ENCODE results near the gene SLC48A1.

SLC48A1 gene

GRCh38 chr12:47778881-47779280, 5.8 kb downstream of the SLC48A1 start:
- DNase-seq: no peak

- DNase-seq: peak; percentile 93
These were observed 6.4 kb downstream of the SLC48A1 start for GRCh38 chr12:47779301-47779942.

GRCh38 chr12:47779943-47780504, 7.0 kb downstream of the SLC48A1 start:
- DNase-seq: no peak

DNA sequence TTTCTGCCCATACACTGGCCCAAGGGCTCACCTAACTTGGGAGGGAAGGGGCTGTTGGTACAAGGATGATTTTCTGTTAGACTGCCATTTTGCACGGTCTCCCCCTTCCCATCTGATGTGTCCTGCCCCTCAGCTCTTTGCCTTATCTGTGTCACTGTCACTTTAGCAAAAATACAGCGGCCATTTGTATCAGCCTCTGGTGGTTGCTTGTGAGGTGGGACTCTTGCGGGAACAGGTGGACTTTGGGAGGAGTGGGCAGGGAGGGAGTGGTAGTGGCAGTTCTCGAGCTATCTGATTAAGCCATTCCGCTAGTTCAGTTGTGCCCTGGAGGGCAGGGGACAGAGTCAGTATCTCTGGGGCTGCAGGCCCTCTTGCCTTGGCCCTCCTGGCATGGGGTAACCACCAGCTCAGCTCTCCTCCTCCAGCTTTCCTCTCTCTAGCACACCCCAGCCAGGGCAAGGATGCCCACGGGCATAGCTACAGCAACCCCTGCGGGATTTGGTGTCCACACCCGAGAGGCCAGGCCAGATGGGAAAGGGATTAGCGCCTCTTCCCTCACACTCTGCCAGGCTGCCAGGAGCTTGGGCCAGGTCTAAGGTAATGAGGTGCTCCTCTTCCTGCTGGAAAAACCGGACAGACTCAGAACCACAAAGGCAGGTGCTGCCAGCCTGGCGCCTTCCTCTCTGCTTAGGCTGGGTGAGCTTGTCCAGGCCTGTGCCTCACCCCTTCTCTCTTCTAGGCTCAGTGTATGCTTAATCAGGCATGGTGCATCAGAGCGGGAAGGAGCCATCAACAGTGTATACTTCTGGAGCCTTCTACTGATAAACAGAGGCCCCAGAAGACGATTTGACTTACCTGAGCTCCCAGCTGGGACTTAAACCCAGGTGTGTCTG, 8.7 kb downstream of the SLC48A1 start:
- DNase-seq: no peak

DNA sequence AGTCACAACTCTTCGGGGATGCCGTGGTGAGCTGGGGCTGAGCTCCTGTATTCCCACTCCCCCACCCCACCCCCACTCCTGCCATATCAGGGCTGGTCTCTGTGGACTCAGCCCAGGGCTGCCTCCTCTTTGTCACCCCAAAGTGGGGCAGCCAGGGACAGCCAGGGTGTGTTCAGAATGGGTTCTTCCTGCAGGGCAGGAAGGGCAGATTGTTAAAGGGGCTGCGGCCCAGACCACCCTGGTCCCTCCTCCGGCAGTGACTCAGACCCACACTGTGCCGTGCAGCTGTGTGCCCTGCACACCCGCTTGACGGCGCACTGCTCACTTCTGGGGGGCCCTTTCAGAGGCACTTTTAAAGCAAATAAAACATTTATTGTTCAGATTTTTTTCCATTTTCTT, 9.3 kb downstream of the SLC48A1 start:
- no peak for DNase-seq

GRCh38 chr12:47783024-47783755, 10.2 kb downstream of the SLC48A1 start:
- DNase-seq: no peak

GRCh38 chr12:47783821-47784819, 11.1 kb downstream of the SLC48A1 start:
- DNase-seq: no peak

DNA sequence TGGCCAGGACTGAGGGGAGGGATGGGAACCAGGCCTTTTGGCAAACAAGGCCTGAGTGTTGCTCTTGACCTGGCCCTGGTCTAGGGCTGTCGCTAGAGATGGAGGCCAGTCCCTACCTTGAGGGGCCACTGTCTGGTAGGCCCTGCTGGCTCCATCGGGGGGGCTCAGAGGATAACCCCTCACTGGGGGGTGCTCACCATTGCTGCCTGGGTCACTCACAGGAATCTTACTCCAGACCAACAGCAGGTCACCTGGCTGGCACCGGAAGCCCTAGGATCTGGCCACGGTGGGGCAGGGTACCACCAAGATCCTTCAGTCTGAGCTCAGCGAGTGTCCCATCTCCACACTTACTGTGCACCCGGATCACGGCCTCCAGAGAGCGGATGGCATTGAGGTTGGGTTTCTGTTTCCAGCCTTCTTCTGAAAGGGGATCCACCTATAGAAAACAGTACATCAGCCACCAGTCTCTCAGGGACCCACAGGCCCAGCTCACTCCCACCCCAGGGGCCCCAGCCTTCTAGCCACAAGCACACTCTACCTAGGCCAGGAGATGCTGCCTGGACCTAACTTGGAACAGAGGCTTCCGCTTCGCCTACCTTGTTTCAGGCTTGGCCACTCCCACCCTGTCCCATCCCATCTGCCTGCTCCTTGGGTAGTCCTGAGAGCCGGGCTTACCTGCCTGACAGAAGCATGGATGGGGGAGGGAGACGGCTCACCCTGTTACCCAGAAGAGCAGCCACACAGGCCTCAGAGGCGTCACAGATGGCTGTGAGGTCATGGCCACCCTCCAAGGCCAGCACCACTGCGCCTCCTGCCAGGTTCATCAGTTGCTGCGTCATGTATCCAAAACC, 12.2 kb downstream of the SLC48A1 start:
- no peak for DNase-seq

DNA sequence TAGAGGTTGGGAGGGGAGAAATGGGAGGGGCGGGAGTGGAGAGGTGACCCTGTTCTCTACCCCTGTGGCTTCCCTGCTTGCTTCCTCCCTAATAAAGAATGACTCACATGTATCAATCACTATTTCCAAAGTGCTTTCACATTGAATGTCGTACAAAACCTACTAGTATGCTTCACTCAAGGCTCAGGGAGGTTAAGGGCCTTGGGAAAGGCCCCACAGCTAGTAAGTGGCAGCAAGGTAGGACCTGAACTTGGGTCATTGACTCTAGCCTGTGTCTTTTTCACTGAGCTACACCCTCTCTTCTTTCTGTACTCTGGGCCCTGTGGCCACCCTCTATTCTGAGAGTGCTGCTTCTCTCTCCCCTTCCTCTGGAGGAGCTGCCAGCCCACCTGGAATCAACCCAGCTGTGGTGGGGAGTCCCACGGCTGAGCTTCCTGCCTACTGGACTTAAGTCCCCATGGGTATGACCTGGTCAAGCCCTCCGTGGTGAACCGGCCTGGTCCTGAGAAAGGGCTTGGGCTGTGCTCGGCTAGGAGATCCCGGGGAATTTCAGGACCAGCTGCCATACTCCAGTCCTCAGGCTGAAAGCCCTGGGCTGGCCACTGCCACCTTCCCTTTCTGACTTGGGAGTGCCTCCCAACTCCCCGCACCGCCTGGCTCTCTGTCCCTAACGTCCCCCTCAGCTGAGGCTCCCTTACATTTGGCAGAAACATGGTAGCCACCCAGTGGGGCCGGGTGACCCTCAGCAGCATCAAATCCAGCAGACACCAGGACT, 13.0 kb downstream of the SLC48A1 start:
- DNase-seq: no peak

DNA sequence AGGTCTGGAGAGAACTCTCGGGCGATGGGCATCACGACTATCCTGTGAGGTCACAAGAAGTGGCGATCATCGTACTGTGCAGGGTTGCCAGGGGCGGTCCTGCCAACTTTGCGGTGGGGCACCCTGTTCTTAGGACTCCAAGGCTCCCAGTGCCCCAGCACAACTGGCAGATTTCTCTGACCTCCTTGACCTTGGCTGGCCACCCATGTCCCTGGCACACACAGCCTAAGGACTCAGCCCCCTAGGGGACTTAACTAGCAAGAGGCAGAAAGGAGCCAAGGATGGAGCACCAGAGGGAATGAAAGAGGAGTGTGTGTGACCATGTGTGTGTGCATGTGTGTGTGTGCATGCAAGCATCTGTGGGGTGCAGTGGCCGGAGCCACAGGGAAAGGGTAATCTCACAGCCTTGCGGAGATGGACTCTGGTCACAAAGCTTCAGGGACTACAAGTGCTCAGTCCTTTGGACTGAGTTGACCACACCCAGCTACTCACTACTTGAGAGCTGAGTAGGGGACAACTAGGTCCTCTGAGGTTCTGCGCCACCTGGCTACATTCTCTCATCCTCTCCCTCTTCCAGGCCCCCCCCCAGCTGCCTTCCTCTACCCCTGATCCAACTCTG, 13.7 kb downstream of the SLC48A1 start:
- no peak for DNase-seq

DNA sequence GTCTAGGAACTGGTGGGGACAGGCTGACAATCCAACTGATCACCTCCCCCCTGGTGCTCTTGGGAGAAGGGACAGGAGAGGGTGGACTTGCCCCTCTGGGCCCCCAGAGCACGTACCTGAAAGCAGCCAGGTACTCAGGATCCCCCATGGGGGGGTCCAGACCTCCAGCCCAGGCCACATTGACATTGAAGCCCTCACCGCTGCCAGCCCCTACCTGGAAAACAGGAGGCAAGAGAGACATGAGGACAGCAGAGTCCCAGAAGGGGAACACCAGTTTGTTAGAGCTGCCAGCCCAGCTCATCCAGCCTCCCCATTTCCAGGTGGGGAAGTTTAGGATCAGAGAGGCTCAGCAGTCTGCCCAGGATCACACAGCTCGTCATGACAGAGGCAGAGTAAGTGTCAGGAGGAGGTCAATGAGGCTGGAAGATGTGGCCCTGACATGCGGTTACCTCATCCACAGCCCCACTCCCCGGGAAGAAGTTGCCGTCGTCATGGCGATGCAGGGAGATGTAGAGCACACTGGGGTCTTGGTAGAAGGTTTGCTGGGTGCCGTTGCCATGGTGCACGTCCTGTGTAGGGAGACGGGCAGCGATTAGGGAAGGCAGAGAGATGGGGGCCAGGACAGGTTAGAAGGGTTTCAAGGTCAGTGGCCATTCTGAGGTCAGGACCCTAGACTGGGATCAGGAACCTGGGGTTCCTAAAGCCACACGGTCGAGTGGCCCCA, 14.7 kb downstream of the SLC48A1 start:
- DNase-seq: no peak

- DNase-seq: no peak
These were observed 16.1 kb downstream of the SLC48A1 start for GRCh38 chr12:47789141-47789540.

GRCh38 chr12:47789712-47790489, 16.9 kb downstream of the SLC48A1 start:
- no peak for DNase-seq

DNA sequence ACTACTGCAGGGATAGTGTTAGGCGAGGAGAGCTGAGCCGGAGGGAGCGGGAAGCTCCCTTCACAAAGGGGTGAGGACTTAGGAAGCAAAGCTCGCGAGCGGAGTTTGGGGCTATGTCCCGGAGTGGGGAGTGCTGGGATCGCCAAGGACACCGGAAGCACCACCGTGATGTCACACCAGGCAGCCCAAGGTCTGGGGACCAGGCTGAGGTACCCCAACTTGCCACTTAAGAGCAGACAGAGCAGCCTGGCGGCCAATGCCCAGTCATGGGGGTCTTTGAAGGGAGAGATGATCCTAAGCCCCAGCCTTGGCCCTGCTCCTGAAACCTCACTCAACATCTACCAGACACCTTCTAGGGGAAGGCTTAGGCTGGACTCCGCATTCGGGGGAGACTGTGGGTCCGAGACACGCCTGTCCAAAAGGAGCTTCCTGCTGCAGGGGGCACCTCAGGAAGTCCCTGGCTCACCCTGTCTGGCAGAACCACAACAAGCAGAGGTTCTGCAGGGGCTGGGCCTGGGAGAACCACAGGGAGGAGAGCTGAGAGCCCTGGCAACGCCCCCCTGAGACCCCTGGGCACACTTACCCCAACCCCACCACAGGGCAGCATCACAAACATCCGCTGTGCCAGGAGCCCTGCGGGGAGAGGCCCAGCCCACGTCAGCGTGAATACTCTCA, 17.8 kb downstream of the SLC48A1 start:
- DNase-seq: no peak

DNA sequence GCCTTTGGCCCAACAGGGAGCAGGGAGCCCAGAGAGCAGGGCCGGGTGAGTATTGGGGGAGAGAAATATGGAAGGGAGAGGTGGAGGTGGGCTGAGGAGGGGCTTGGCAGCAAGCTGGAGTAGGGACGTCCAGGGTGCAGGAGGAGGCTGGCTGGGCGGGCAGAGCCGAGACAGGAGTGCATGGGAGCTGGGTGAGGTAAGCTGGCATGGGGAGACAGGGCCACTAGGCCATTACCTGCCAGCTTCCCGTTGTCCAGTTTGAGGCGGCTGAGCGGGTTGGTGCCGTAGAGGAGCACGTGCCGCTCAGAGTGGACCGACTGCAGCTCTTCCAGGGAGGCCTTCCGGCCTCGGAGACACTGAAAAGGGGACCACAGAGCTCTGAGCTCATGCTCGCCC, 18.3 kb downstream of the SLC48A1 start:
- DNase-seq: no peak

DNA sequence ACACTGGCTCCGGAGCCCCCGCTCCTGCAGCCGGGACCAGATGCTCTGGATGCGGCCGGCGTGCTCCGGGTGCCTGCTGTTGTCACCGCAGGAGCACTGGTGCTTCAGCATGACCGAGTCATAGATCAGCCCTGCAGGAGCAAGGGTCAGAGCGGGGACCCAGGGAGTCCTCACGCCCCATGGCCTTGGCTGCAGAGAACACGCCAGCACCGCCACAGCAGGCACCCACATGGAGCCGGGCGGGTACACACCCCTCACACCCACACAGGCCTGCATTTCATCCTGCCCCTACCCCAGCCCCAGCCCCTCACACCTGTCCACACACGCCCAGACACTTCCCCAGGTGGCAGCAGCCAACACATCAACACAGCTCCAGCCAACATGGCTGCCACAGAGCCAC, 18.8 kb downstream of the SLC48A1 start:
- DNase-seq: no peak

- no peak for DNase-seq
These were observed 20.1 kb downstream of the SLC48A1 start for GRCh38 chr12:47793015-47793681.

All from CD4-positive, alpha-beta T cell treated with Interleukin-17A for 1 hour (primary cell).